ENCODE results near the gene PRCP.
A peak's percentile ranks its signal among the peaks of the same experiment; 100 is the strongest.
"Not testable (repeated sequence)": the region's sequence is repeated elsewhere in the genome, so short reads cannot be mapped to it uniquely, and the experiment has no call there.

The PRCP gene

DNA sequence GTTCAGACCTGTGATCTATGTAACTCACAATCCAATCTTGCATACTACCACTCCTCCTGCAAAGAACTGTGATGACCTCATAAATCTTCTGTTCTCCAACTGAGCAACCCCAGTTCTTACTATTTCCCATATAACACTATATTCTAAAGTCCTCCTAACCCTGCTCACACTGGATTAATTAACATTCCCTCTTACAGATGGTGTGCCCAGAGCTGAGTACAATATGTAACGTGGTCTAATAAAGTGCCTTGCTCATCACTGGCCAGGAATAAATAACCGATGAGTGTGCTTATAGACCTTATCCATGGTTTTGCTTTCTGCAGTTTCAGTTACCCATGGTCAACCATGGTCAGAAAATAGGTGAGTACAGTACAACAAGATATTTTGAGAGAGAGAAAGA lies 28.6 kb downstream of the PRCP start:
- DNase-seq (ENCODE audit: low read depth in 2 of 2) = no peak

DNA sequence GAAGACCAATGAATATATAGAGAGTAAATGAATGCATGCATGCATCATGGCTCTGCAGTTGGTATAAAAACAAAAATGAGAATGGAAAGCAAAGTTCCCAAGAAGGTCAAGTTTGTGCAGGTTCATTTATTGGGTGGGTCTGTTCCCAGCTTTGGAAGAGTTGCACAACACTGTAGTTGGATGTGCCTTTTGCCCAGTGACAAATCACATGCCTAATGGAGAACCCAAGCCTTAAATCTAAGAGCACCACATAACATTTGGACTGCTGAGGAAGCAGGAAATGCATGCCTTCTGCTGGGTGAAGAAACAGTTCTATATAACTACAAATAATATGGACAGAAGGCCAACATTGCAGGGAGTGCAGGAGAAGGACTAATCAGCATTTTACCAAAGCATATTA lies 30.6 kb downstream of the PRCP start:
- DNase-seq (ENCODE audit: low read depth in 2 of 2) = no peak

DNA sequence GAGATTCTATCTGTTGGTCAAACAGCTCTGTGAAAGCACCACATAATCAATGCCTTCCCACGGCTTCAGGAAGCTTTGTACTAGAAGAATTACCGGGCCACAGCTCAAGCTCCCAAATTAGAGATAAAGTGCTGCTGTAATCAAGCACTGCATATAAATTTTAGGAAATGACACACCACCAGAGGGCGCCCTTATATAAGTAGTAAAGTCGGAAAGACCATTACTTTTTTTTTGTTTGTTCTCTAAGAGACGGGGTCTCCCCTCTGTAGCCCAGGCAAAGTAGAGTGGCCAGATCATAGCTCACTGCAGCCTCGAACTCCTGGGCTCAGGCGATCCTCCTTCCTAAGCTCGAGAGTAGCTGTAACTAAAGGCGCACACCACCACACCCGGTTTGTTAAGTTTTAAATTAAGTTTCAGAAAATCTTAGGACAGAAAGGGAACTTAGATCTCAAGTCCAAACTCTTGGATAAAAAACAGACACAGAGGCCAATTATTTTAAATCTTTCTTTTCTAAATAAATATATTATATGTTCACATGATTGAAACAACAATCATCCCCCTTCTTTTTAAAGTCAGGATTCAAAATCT lies 32.6 kb downstream of the PRCP start:
- peak; percentile 55 to 73 for DNase-seq (ENCODE audit: low read depth in 2 of 2)

DNA sequence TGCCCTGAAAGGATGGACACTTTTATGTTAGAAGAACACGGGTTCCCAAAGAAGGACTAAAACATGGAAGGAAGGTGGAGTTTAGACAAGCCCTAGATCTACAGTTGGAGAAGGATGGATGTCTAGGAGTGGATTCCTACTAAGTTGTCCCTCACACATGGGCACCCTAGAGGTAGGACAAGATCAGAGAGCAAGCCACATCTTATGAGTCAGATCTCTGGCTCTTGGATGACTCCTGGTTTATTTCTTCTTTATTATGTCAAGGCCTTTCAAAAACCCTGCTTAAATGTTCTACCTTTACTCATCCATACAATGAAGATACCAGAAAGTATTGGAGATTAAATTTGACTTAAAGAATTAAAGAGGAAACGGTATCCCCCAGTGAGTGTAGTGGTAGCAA lies 34.4 kb downstream of the PRCP start:
- no peak for DNase-seq (ENCODE audit: low read depth in 2 of 2)

DNA sequence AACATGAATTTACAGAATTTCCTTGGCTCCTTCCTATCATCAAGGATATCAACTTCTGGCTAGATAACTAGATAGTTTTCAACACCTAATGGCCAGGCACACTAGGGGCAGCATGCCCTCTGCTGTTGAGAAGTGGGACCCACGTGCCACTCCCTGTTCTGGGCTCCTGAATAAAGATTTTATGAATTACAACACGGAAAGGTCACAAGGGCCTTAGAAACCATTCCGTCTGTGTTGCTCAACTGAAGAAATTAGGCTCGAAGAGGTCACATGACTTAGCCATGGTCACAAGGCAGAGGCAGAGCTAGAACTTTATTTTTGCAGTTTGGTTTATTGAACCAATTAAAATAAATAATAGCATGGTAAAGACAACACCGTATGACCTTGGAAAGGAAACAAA lies 36.0 kb downstream of the PRCP start:
- peak in 1 of 2 donors; percentile 7 for DNase-seq (ENCODE audit: low read depth in 2 of 2)

DNA sequence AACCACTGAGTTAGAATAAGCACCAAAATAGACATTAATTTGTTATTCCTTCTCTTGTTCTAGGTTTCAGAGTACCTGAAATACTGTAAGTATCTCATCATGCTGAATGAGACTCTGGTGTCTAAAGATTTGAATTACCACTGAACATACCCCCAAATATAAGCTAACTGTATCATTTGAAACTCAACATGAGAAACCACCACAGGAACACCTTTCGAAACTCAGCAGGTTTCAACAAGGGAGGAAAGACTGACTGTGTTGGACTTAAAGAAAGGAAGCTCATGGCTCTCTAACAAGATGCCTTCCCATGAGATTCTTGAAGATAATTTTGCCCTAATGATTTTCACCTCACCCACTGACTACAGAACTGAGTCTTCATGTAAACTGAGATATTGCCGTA lies 37.0 kb downstream of the PRCP start:
- DNase-seq (ENCODE audit: low read depth in 2 of 2) = no peak

DNA sequence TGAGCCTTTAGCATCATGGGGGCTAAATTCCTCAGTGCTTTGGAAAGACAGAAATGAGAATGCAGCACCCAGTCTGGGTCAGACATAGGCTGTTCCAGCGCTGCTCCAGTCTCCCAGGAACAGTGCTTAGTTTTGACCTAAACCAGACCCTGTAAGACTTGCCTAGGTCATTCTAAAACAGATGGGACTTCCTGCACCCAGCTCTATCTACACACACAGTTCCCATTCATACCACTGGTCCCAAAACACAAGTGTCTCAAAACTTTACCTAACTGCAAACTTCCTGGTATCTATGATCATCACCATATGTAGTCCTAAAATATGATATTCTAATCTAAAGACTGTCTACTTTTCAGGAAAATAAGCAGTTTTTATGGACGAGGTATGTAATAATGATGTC lies 37.9 kb downstream of the PRCP start:
- no peak for DNase-seq (ENCODE audit: low read depth in 2 of 2)

DNA sequence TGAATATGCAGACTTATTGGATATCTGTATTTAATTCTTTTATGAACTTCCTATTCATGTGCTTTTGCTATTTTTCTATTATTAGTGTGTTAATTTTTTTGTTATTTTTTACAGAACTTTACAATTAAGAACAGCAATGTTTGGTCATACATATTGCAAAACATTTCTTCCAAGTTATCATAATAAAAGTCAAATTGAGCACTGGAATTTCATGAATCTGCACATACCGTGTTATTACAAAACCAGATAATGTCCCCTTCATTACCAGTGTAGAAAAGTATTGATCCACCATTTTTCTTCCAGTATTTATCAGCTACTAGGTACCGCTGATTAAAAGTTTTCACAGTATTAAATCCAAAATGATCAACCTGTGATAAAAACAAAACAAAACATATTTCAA lies 40.5 kb downstream of the PRCP start:
- no peak for DNase-seq (ENCODE audit: low read depth in 2 of 2)

DNA sequence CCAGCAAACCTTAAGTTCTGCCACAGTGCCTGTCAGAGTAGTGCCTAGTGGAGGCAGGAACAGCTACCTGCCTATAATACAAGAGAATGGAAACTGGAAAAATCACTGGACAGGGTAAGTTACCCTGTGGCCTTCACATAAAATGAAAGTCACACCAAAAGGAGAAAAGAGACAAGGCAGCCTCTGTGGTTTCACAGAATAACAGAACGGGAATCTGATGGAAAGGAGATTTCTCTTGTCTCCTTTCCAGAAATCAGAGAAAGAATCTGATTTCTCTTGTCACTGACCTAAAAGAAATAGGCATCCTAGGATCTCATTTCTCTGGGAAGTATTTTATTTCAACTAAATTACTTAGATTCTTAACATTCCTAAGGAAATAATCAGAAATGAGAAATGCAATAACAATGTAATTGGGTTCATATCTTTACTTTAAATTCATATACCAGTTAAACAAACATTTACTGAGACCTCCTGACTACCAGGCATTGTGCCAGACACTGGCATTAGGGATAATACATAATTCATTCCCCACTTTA lies 41.6 kb downstream of the PRCP start:
- no peak for DNase-seq (ENCODE audit: low read depth in 2 of 2)

DNA sequence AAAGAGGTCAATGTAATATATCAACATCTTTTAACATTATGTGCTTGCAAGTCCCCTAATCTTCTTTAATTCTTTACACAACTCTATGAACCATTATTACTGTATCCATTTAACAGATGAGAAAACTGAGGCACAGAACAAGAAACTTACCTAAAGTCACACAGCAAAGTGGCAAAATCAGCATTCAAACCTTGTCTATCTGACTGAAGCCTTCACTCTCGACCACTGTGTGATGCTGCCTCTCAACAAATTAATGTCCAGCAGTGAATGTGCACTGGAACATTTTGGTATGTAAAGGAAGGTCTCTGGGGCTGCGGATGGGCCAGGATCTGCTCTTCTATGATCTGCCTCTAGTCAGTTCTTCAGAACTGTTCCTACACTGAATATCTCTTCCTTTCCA lies 42.1 kb downstream of the PRCP start:
- DNase-seq (ENCODE audit: low read depth in 2 of 2) = no peak

DNA sequence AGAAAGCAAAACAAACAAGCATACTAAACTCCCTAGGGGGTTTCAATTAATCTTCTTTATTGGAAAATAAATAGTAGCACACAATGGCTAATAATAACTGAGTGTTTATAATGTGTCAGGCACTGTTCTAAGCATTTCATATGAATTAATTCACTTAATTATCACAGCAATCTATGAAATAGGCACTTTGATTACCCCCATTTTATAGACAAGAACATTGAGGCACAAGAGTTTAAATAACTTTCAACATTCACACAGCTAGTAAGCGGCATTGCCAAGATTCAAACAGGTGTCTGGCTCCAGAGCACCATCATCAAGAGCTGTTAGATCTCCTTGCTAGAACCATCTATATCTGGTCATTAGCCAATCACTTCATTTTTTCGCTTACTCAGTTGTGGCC lies 43.1 kb downstream of the PRCP start:
- no peak for DNase-seq (ENCODE audit: low read depth in 2 of 2)

DNA sequence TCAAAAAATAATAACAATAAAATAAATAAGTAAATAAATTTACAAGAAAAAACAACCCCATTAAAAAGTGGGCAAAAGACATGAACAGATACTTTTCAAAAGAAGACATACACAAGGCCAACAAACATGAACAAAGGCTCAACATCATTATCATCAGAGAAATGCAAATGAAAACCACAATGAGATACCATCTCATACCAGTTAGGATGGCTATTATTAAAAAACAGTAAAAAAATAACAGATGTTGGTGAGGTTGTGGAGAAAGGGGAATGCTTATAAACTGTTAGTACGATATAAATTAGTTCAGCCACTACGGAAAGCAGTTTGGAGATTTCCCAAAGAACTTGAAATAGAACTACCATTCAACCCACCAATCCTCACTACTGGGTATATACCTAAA lies 44.6 kb downstream of the PRCP start:
- no peak for DNase-seq (ENCODE audit: low read depth in 2 of 2)

DNA sequence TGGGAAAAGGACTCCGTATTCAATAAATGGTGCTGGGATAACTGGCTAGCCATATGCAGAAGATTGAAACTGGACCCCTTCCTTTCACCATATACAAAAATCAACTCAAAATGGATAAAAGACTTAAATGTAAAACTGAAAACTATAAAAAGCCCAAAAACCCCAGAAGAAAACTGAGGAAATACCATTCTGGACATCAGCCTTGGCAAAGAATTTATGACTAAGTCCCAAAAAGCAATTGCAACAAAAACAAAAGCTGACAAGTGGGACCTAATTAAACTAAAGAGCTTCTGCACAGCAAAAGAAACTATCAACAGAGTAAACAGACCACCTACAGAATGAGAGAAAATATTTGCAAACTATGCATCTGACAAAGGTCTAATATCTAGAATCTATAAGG lies 45.3 kb downstream of the PRCP start:
- DNase-seq (ENCODE audit: low read depth in 2 of 2) = not testable (repeated sequence)

DNA sequence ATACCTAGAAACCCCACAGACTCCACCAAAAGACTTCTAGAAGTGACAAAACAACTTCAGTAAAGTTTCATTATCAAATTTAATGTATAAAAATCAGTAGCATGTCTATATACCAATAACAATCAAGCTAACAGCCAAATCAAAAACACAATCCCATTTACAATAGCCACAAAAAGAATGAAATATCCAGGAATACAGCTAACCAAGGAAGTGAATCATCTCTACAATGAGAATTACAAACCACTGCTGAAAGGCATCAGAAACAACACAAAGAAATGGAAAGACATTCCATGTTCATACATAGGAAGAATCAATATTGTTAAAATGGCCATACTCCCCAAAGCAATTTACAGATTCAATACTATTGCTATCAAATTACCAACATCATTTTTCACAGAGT lies 46.0 kb downstream of the PRCP start:
- DNase-seq (ENCODE audit: low read depth in 2 of 2) = no peak

DNA sequence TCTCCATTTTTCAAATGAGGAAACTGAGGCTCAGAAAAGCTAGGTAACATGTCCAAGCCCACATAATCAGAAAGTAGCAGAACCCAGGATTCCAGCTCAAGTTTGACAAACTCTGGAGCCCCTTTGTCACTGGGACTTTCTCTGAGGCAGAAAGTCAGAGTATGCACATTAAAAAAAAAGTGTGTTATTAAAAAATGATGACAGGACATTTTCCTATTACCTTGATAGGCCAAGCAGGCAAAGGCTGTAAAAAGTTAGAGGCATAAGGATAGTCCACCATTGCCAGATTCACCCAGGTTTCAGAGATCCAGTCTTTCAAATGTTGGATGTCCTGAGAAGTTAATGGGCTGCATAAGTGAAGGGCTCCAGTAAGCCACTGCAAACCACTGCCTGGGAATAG lies 51.4 kb downstream of the PRCP start:
- DNase-seq (ENCODE audit: low read depth in 2 of 2) = no peak

DNA sequence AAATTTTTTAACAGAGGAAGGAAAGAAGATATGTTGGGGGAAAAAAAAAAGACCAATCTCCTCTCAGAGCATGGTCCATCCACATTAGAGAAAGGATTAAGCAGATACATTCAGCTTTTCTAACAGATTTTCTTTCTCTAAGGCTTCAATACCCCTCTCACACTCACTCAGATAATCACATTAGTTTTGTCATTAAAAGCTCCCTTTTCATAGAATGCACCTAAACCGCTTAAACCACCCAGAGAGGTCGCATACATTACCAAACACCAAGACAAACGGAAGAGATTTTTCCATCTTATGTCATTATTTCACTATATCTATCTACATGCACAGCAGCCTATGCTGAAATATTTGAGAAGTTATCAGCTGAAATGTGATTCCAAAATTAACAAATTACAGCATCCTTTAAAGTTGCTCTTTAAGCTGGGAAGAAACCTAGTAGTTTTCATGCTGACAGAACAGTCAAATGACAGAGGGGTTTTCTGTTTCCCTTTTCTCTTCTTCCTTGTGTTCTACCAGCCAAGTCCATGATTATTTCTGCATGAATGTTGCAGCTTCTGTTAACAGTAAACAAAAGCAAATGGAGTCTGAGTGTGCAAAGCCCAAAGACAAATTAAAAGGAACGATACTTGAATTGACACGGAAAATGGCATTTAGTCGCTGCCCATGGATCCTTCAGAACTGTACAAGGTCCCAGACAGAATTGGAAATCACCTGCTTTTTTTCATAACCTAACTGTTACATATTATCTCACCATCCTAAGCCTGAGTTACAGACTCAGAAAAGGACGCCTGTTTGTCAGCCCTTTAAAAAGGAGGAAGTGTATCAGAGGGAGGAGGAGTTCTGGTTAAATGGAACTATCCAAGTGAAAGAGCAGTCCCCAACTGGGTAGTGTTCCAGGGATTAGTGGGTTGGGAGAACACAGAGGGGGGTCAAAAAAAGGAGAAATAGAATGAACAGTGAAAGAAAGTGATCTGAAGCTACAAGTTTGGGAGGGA lies 54.6 kb downstream of the PRCP start:
- DNase-seq (ENCODE audit: low read depth in 2 of 2) = no peak

DNA sequence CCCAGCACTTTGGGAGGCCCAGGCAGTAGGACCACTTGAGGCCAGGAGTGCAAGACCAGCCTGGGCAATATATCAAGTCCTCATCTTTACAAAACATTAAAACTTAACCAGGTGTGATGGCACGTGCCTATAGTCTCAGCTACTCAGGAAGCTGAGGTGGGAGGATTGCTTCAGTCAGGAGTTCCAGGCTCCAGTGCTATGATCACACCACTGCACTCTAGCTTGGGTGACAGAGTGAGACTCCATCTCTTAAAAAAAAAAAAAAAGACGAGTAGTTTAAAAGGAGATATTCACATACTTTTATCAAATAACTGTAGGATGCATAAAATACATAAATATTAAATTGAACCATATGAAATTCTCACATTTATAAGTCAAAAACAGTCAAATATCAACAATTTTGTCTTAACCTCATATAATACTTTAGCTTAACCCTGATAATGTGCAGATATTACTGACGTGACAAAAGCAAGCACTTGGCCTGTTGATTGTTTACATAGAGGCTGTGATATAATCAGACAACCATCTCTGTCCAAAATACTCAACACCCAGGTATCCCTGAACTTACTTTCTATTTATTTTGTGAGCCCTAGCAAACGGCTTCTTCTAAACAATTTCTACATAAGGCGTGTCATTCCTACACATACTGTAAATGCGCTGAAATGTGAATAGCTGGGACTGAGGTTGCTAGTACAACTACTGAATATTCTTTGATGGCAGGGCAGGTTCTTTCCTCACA lies 57.0 kb downstream of the PRCP start:
- no peak for DNase-seq (ENCODE audit: low read depth in 2 of 2)

DNA sequence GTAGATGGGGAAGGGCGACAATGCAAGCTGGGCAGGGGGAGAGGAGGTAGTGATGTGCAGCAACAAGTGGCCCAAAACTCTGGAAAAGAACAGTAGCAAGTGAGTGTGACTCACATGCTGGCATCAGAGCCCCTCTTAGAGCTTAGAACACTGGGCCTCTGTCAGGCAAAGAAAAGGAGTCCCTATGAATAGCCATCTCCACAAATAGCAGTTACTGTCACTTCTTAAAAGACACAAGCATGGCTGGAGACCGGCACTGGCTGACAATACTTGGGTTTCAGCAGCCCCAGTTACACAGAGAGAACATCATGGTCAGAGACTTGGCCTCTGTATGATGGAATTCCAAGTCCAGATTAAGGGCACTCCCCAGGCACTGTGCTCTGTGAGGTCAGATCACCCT lies 58.2 kb downstream of the PRCP start:
- DNase-seq (ENCODE audit: low read depth in 2 of 2) = no peak

DNA sequence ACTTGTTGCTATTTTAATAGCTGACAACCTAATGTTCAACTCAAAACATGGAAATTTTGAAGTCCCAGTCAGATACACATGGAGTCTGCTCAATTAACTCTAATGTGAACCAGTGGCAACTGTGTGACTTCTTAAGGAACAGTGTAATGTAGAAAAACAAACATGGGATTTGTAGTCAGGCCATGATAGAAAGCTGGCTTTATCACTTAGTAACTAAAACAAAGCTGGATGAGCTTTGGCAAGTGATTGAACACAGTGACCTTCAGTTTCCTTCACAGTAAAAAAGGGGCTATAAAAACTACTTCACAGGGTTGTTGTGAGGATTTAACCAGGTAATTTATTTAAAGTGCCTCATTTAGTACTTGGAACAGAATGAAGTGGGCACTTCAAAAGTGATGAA lies 62.6 kb downstream of the PRCP start:
- DNase-seq (ENCODE audit: low read depth in 2 of 2) = no peak

DNA sequence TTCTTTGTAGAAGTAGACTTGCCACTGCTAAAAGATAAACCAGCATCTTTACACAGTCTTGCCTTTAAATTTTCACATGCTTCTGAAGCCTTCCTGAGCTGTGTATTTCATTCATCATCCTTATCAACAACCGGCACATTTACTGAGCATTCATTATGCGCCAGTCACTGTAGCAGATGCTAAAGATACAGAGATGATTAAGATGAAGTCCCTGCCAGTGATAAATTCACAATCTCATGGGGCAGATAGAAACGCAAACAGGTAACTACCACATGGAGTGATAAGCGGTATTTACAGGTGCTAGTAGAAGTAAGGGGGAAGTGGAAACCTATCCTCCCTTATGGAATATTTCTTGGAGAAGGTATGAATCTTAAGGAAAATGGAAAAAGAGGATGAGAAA lies 67.2 kb downstream of the PRCP start:
- no peak for DNase-seq (ENCODE audit: low read depth in 2 of 2)

DNA sequence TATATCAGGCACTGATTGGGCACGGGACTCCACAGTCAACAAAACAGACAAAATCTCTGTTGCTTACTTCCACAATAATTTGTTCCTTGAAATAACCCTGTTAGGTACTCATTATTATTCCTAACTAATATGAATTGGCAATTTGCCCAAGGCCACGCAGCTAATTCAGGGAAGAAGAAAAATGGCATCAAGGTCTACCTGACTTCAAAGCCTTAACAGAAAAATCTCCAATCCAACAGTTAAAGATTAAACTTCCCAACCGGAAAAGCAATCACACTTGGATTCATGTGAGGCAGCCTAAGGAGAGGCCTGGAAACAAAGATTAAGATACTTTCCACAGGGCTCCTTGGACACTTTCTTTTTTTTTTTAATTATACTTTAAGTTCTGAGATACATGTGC lies 68.9 kb downstream of the PRCP start:
- no peak for DNase-seq (ENCODE audit: low read depth in 2 of 2)

DNA sequence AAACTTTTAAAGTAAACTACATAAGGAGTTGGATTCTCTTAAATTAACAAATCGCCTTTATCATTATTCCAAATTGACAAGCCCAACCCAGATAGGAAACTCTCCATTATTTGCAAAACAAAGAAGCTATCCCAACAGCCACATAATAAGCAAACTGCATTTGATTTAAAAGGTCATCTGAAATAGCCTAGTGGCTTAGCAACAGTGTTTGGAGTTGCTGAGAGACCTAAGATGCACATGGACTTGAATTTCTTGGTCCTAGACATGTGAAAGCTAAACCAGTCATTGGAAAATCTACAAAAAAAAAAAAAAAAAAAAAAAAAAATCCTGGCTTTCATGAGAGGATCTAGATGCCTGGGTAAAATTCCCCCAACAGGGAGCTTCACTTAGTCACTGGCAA lies 69.5 kb downstream of the PRCP start:
- DNase-seq (ENCODE audit: low read depth in 2 of 2) = no peak

DNA sequence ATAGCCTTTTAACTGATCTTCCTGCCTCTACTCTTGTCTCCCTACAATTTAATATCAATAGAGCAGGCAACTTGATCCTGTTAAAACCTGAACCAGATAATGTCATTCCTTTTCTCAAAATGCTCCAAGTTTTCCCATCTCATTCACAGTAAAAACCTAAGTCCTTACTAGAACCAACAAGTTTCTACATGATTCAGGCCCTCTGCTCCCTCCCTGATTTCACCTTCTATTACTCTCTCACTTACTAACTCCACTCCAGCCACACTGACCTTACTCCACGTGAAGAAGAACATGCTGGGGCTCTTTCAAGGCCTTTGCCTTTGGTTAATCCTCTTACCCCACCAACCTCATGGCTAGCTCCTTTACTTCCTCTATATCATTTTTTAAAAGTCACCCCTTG lies 71.1 kb downstream of the PRCP start:
- no peak for DNase-seq (ENCODE audit: low read depth in 2 of 2)
